Caco-2 (cell line): ENCODE measurements around the gene STOML3. TPM values are rescaled to one million over a fixed set of nuclear protein-coding genes. Genes with fewer than 3 reads are reported as not detected.
A peak's percentile ranks its signal among the peaks of the same experiment; 100 is the strongest.

Experiments
- Bru-seq: library from RNA; stranded (reverse); fragments of 400-500 nt; gene quantifications from one replicate; lab custom pipeline; 2021; lab: Mats Ljungman, UMichigan
- BruChase-seq, 2 experiments: library from RNA; stranded (reverse); fragments of 400-500 nt; gene quantifications; one replicate each; lab custom pipeline; 2021; lab: Mats Ljungman, UMichigan
- BruUV-seq: library from RNA; stranded (reverse); fragments of 400-500 nt; replicated peaks from 2 replicates; lab custom pipeline; 2021; lab: Mats Ljungman, UMichigan
- CTCF ChIA-PET: fragments of 300-600 bp; sonication (Branson Sonifier 250); formaldehyde crosslinking; loops from one replicate; lab custom pipeline; 2022; ENCODE audit warnings: antibody characterized with exemption; lab: Charles Lee
- POLR2A ChIA-PET: fragments of 300-600 bp; sonication (Branson Sonifier 250); formaldehyde crosslinking; loops from one replicate; lab custom pipeline; 2022; ENCODE audit warnings: antibody characterized with exemption; lab: Charles Lee
- DNase-seq, 2 experiments: peaks; one replicate each; pipeline versions ENCODE4 v3.0.0 to v3.0.0-alpha.2; 2020 to 2022
- H3K27me3 ChIP-seq: replicated peaks from 2 replicates; pipeline ENCODE4 v1.6.0; 2011; ENCODE audit warnings: low read length; ENCODE audit not compliant: control insufficient read depth, insufficient read depth
- H3K36me3 ChIP-seq: 2 replicates; pipeline ENCODE4 v1.5.1; 2011; ENCODE audit warnings: low read length; ENCODE audit not compliant: control insufficient read depth, insufficient read depth
- H3K4me1 ChIP-seq: fragments of 250-450 bp; sonication (Bioruptor Pico); 2 replicates; pipeline ENCODE4 v1.5.1; 2020; ENCODE audit warnings: mild to moderate bottlenecking
- H3K4me3 ChIP-seq: 2 replicates; pipeline ENCODE4 v1.5.1; 2011; ENCODE audit warnings: low read depth, mild to moderate bottlenecking, control low read depth, low read length
- H3K9me3 ChIP-seq: fragments of 250-450 bp; sonication (Bioruptor Pico); 2 replicates; pipeline ENCODE4 v1.5.1; 2020; ENCODE audit warnings: mild to moderate bottlenecking, moderate library complexity
- H3K27ac Mint-ChIP-seq: one replicate; pipeline ENCODE4 v1.8.0; 2022; ENCODE audit warnings: mixed read lengths; ENCODE audit not compliant: unreplicated experiment
- H3K27me3 Mint-ChIP-seq: one replicate; pipeline ENCODE4 v1.8.0; 2022; ENCODE audit warnings: mixed read lengths; ENCODE audit not compliant: insufficient read depth, unreplicated experiment
- H3K36me3 Mint-ChIP-seq: one replicate; pipeline ENCODE4 v1.8.0; 2022; ENCODE audit warnings: mild to moderate bottlenecking, mixed read lengths; ENCODE audit not compliant: insufficient read depth, unreplicated experiment
- H3K4me1 Mint-ChIP-seq: one replicate; pipeline ENCODE4 v1.8.0; 2022; ENCODE audit warnings: low read depth, mixed read lengths; ENCODE audit not compliant: unreplicated experiment
- H3K4me3 Mint-ChIP-seq: one replicate; pipeline ENCODE4 v1.8.0; 2022; ENCODE audit warnings: mild to moderate bottlenecking, moderate library complexity, mixed read lengths; ENCODE audit not compliant: unreplicated experiment
- H3K9me3 Mint-ChIP-seq: one replicate; pipeline ENCODE4 v1.8.0; 2022; ENCODE audit warnings: mixed read lengths; ENCODE audit not compliant: unreplicated experiment
- CTCF ChIP-seq, 2 experiments: fragments of 200-600 bp in 1 of 2; IDR thresholded peaks; 1 replicate in 1 of 2; 2 replicates in 1 of 2; pipeline versions ENCODE4 v1.5.1 to v1.8.0; 2011 to 2022; ENCODE audit warnings: antibody characterized with exemption in 1 of 2, control low read depth in 1 of 2, inconsistent platforms in 1 of 2, low read depth in 1 of 2, low read length in 1 of 2, mild to moderate bottlenecking in 1 of 2, moderate library complexity in 1 of 2; ENCODE audit not compliant: insufficient read depth in 1 of 2, severe bottlenecking in 1 of 2, unreplicated experiment in 1 of 2
- intact Hi-C: fragments of 100-400 bp; cut with micrococcal nuclease; formaldehyde crosslinking; loops from one replicate; pipeline ENCODE4 v1.10.0; 2022; ENCODE audit not compliant: unreplicated experiment
- long read RNA-seq: library from polyadenylated mRNA; stranded (forward); transcript quantifications from one replicate; pipeline ENCODE4 v2.0.0, GENCODE V29; 2022
- total RNA-seq: library from RNA; stranded (reverse); gene quantifications from 2 replicates; pipeline ENCODE4 v1.2.3, GENCODE V29; 2022

Gene STOML3
- total RNA-seq (0.16 and 0.43 TPM in 2 replicates), Bru-seq, nascent RNA (percentile 25 among the genes with signal in this experiment), BruChase-seq, experiment 1, labeled RNA remaining after a 2-hour chase (percentile 20 among the genes with signal in this experiment), BruChase-seq, experiment 2, labeled RNA remaining after a 6-hour chase (percentile 27 among the genes with signal in this experiment)
- long read RNA-seq, partial matches to known transcripts, result 0 of 1 reads
- long read RNA-seq, other reads (novel, unspliced or antisense), result 1 of 1 reads

GRCh38 chr13:38990693-38991092, at the start of gene STOML3:
Gene STOML3 (minus strand): TSS chr13:38990831. CDS start chr13:38990721, 110 bp downstream.
- Mint-ChIP-seq H3K4me1 (peaks cover 7% of the 10 kb centered on the region), H3K9me3 (no peaks in the 10 kb centered on the region), H3K4me3 (no peak within 1 kb of the TSS), H3K27ac (no peak within 1 kb of the TSS), H3K36me3 (peaks cover 5% of the 10 kb centered on the region), H3K27me3 (no peaks in the 10 kb centered on the region)
- H3K9me3 ChIP-seq, result no peaks in the 10 kb centered on the region
- no peak for TF ChIP-seq CTCF (IDR thresholded peaks at IDR 0.05; ENCODE audit: insufficient read depth in 1 of 2, low read depth in 1 of 2, low read length in 1 of 2, severe bottlenecking in 1 of 2, unreplicated experiment in 1 of 2)
- H3K4me3 ChIP-seq, result no peak within 1 kb of the TSS
- intact Hi-C loops, result no loop called here
- BruUV-seq, result no TSS peak
- no peaks in the 10 kb centered on the region for H3K36me3 ChIP-seq
- no peaks in the 10 kb centered on the region for H3K27me3 ChIP-seq
- ChIA-PET POLR2A (no interaction called here), CTCF (no interaction called here)
- H3K4me1 ChIP-seq, result peaks cover 12% of the 10 kb centered on the region
- no peak for DNase-seq

GRCh38 chr13:39040206-39040605, 49.6 kb upstream of the STOML3 start:
- Histone ChIP-seq H3K9me3 (no peaks in the 10 kb centered on the region), H3K4me1 (peaks cover 9% of the 10 kb centered on the region; the same call in 1 of the 2 replicates), H3K4me3 (no peak overlapping the region), H3K36me3 (no peaks in the 10 kb centered on the region; the same call in 1 of the 2 replicates), H3K27me3 (no peaks in the 10 kb centered on the region)
- CTCF ChIA-PET, result no interaction called here
- Mint-ChIP-seq H3K9me3 (no peaks in the 10 kb centered on the region), H3K27me3 (no peaks in the 10 kb centered on the region), H3K4me3 (peak overlapping the region; percentile 94), H3K4me1 (peaks cover 12% of the 10 kb centered on the region), H3K27ac (no peak overlapping the region), H3K36me3 (peaks cover 19% of the 10 kb centered on the region)
- no peak for DNase-seq
- intact Hi-C loops, result no loop called here
- no peak for TF ChIP-seq CTCF (IDR thresholded peaks at IDR 0.05; ENCODE audit: insufficient read depth in 1 of 2, low read depth in 1 of 2, low read length in 1 of 2, severe bottlenecking in 1 of 2, unreplicated experiment in 1 of 2)
- POLR2A ChIA-PET, result no interaction called here
- no TSS peak for BruUV-seq

DNA sequence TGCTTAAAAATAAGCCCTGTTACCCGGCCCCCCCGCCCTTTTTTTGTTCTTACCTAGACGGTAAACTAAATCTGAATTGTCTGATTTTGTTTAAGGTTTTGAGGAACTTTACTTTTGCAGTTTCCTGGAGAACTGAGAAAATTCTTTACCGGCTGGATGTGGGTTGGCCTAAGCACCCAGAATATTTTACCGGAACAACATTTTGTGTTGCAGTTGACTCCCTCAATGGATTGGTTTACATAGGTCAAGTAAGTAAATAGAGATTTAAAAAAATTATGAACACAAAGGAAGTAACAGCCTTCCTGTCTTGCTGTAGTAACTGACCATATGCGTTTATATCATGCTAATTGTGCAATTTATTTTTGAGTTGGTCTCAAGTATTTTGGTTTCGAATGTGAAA, 48.4 kb upstream of the STOML3 start:
- ChIA-PET POLR2A (no interaction called here), CTCF (no interaction called here)
- BruUV-seq, result no TSS peak
- no peaks in the 10 kb centered on the region for H3K9me3 ChIP-seq
- Mint-ChIP-seq H3K9me3 (no peaks in the 10 kb centered on the region), H3K4me1 (peaks cover 13% of the 10 kb centered on the region), H3K36me3 (peaks cover 13% of the 10 kb centered on the region), H3K4me3 (peak overlapping the region; percentile 94), H3K27me3 (no peaks in the 10 kb centered on the region), H3K27ac (peak overlapping the region; percentile 84)
- DNase-seq, result no peak
- no peak for TF ChIP-seq CTCF (IDR thresholded peaks at IDR 0.05; ENCODE audit: insufficient read depth in 1 of 2, low read depth in 1 of 2, low read length in 1 of 2, severe bottlenecking in 1 of 2, unreplicated experiment in 1 of 2)
- no peaks in the 10 kb centered on the region for H3K27me3 ChIP-seq
- peaks cover 10% of the 10 kb centered on the region; the same call in 1 of the 2 replicates for H3K4me1 ChIP-seq
- H3K4me3 ChIP-seq, result peak overlapping the region; percentile 84
- H3K36me3 ChIP-seq, result no peaks in the 10 kb centered on the region; the same call in 1 of the 2 replicates
- intact Hi-C loops, result loop anchor here (5.0 kb wide), 1 partner anchor 642 kb away; no protein-coding TSS in a partner anchor
